Measurements from ENCODE around the gene PRRC2B.
A peak's percentile ranks its signal among the peaks of the same experiment; 100 is the strongest.
"Not testable (repeated sequence)": the region's sequence is repeated elsewhere in the genome, so short reads cannot be mapped to it uniquely, and the experiment has no call there.

The PRRC2B gene

DNA sequence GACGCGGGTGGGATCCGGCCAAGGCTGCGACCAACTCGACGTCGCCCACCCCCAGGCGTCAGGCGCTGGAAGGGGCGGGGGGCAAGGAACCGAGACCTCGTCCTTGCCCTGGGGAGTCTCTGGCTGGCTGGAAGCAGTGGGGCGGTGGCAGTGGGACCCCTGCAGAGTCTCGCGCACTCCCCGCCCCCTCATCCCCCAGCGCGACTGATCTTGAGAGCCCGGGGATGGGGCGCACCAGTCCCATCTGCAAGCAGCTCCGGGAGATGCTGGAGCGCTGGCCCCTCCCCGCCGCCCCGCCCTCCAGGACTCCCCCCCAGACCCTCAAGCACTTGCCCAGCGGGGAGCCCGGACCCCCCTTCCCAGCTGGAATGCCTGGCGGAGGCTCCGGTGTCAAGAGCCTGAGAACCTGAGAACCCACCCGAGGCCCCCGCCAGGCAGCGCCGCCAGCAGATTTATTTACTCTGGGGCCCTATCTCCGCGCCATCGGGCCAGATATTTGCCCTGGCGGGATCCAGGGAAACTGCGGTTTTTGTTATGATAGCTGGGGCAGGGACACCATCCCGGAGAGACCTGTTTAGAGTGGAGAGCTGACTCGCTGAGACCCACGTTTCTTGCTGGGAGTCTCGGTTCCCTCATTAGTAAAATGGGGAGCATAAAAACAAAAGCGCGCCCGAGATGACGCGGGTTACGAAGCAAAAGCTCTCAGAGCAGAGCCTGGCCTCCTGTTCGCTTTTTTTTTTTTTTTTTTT is 152.6 kb downstream of the PRRC2B start:
- DNase-seq, result peak in 2 of 3 donors; percentile 28 to 29

DNA sequence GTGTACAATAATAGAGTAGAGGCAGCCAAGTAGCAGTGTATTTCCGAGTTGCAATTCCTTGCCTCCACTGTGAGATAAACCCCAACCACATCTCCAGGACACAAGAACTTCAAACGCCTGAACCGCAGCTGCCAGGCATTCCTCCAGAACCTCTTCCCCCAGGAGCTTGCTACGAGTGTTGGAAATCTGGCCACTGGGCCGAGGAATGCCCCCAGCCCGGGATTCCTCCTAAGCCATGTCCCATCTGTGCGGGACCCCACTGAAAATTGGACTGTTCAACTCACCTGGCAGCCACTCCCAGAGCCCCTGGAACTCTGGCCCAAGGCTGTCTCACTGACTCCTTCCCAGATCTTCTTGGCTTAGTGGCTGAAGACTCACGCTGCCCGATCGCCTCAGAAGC is 155.3 kb downstream of the PRRC2B start:
- DNase-seq, result not testable (repeated sequence)
